DND-41 (cell line): Measurements from ENCODE around the gene HOXB7.

Source experiments
- ATAC-seq: fragments of 200-7000 bp; cut with Tn5 transposase; 3 replicates; pipeline ENCODE4 v1.9.1; 2021; ENCODE audit warnings: low read depth; ENCODE audit not compliant: insufficient read depth
- DNase-seq: peaks from one replicate; pipeline ENCODE4 v3.0.0-alpha.2; 2020
- H2AFZ ChIP-seq: 2 replicates; pipeline ENCODE4 v1.6.0; 2012; ENCODE audit warnings: low read depth, low read length
- H3K27ac ChIP-seq: 2 replicates; pipeline ENCODE4 v1.5.1; 2012; ENCODE audit warnings: low read length, inconsistent platforms
- H3K27me3 ChIP-seq: fragments of 200-600 bp; sonication (generic); 2 replicates; pipeline ENCODE4 v1.6.0; 2012; ENCODE audit warnings: low read length, mild to moderate bottlenecking, inconsistent platforms; ENCODE audit not compliant: insufficient read depth, poor library complexity
- H3K36me3 ChIP-seq: 2 replicates; pipeline ENCODE4 v1.5.1; 2012; ENCODE audit warnings: low read length, inconsistent platforms; ENCODE audit not compliant: insufficient read depth
- H3K4me1 ChIP-seq: 2 replicates; pipeline ENCODE4 v1.5.1; 2012; ENCODE audit warnings: mild to moderate bottlenecking, low read length; ENCODE audit not compliant: insufficient read depth
- H3K4me2 ChIP-seq: 2 replicates; pipeline ENCODE4 v1.6.0; 2012; ENCODE audit warnings: mild to moderate bottlenecking, moderate library complexity, low read length, inconsistent platforms; ENCODE audit not compliant: insufficient read depth
- H3K4me3 ChIP-seq, 2 experiments: fragments of 200-600 bp in 1 of 2; shearing (Covaris generic) in 1 of 2; 2 replicates each; pipeline ENCODE4 v1.5.1; 2012 to 2016; ENCODE audit warnings: inconsistent platforms in 2 of 2, low read length in 2 of 2, mild to moderate bottlenecking in 2 of 2, low read depth in 1 of 2, moderate library complexity in 1 of 2
- H3K79me2 ChIP-seq: 2 replicates; pipeline ENCODE4 v1.6.0; 2012; ENCODE audit warnings: low read length, inconsistent platforms; ENCODE audit not compliant: insufficient read depth
- H3K9ac ChIP-seq: 2 replicates; pipeline ENCODE4 v1.6.0; 2012; ENCODE audit warnings: low read depth, mild to moderate bottlenecking, inconsistent platforms, low read length, moderate library complexity
- H3K9me3 ChIP-seq: 2 replicates; pipeline ENCODE4 v1.5.1; 2012; ENCODE audit warnings: low read length, moderate library complexity, mild to moderate bottlenecking, inconsistent platforms; ENCODE audit not compliant: insufficient read depth, severe bottlenecking
- H4K20me1 ChIP-seq: 2 replicates; pipeline ENCODE4 v1.6.0; 2012; ENCODE audit warnings: low read length; ENCODE audit not compliant: insufficient read depth
- EZH2 ChIP-seq: IDR thresholded peaks from 3 replicates; pipeline ENCODE4 v1.6.1; 2012; ENCODE audit warnings: borderline replicate concordance, low read depth, mild to moderate bottlenecking, moderate library complexity, low read length, inconsistent platforms; ENCODE audit not compliant: severe bottlenecking
- TF ChIP-seq, protein P1 (sequence below): IDR thresholded peaks from 2 replicates; pipeline ENCODE4 v1.5.1; 2012; ENCODE audit warnings: borderline replicate concordance, low read length, moderate library complexity, mild to moderate bottlenecking; ENCODE audit not compliant: poor library complexity, severe bottlenecking; ENCODE audit errors: extremely low read depth

The HOXB7 gene

DNA sequence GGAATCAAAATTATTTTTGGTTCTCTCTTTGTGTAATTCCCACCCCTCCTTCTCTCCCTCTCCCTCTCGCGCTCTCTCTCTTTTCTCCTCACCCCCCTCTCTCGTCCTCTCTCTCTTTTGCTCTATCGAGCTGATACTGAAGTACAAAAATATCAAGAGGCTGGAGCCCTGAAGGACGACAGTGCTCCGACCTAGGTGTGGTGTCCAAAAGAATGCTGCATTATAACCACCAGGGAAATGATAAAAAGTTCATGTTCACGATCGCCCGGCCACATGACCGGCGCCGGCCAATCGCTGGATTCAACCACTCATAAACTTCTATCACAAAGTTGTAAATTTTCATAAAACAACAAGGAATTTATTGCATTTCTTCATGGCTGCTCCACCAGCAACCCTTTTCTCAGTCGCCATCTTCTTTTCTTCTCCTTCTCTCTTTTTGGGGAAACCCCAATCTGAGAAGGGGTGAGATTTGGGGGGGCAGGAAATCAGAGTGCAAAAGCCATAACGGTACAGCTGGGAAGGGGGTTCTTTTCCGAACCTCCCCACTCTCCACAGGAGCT lies 6.0 kb downstream of the HOXB7 start, which contains the start of gene HOXB6:
Gene HOXB6 (minus strand): TSS at position 217 of the 560 bp plus-strand sequence. CDS start 6,836 bp downstream, outside the sequence.
- Histone ChIP-seq H4K20me1 (no peaks in the 10 kb centered on the region), H3K9ac (no peak within 1 kb of the TSS), H3K27me3 (peaks cover 11% of the 10 kb centered on the region), H3K36me3 (no peaks in the 10 kb centered on the region), H3K4me2 (no peak within 1 kb of the TSS), H3K4me1 (no peaks in the 10 kb centered on the region), H3K27ac (no peak within 1 kb of the TSS), H3K79me2 (no peaks in the 10 kb centered on the region), H3K4me3 (no peak within 1 kb of the TSS), H2AFZ (no peak within 1 kb of the TSS), H3K9me3 (no peaks in the 10 kb centered on the region)
- TF ChIP-seq, protein P1, sequence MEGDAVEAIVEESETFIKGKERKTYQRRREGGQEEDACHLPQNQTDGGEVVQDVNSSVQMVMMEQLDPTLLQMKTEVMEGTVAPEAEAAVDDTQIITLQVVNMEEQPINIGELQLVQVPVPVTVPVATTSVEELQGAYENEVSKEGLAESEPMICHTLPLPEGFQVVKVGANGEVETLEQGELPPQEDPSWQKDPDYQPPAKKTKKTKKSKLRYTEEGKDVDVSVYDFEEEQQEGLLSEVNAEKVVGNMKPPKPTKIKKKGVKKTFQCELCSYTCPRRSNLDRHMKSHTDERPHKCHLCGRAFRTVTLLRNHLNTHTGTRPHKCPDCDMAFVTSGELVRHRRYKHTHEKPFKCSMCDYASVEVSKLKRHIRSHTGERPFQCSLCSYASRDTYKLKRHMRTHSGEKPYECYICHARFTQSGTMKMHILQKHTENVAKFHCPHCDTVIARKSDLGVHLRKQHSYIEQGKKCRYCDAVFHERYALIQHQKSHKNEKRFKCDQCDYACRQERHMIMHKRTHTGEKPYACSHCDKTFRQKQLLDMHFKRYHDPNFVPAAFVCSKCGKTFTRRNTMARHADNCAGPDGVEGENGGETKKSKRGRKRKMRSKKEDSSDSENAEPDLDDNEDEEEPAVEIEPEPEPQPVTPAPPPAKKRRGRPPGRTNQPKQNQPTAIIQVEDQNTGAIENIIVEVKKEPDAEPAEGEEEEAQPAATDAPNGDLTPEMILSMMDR: no peak
- TF ChIP-seq EZH2: no peak
- ATAC-seq (no peak), DNase-seq (no peak)

DNA sequence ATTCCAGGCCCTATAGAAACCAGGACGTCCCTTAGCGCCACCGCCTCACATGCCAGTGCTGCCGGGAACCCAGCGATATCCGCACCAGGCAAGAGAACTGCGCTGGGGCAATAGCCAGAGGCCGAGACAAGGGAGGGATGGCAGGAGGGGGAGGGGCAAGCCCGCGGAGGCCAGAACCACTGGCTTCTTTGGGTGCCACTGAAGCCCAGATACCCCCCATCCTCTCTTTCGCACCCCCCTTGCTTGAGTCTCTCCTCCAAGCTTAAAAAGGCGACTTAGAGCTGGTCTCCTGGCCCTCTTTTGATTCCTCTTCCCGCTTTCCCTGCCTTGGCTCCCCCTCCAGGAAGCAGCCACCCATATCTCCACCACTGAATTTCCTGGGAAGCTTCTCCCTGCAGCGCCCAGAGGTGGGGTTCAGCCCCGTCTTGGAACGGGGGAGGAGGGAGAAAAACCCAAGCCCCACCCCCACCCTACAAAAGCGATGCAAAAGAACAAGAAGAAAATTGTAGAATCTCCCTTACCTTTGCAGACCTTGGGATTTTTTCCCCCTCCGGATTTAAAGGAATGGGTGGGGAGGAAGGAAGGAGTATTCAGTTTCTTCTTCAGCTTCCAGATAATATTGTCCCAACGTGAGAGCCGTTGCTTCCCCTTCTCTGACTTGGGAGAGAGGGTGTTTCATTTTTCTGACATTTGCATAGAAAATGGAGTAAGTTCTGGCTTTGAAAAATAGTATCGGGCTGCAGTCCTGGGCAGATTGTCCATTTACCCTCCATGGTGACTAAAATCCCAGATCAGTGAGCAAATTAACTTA lies 6.7 kb downstream of the HOXB7 start:
- Histone ChIP-seq H3K79me2 (no peaks in the 10 kb centered on the region), H3K36me3 (no peaks in the 10 kb centered on the region), H3K4me2 (no peak overlapping the region), H3K27me3 (peaks cover 9% of the 10 kb centered on the region), H3K27ac (no peak overlapping the region), H3K4me1 (no peaks in the 10 kb centered on the region), H4K20me1 (no peaks in the 10 kb centered on the region), H3K4me3 (no peak overlapping the region), H3K9ac (no peak overlapping the region), H2AFZ (no peak overlapping the region), H3K9me3 (no peaks in the 10 kb centered on the region)
- no peak for TF ChIP-seq EZH2
- TF ChIP-seq, protein P1: no peak
- DNase-seq (no peak), ATAC-seq (no peak)

DNA sequence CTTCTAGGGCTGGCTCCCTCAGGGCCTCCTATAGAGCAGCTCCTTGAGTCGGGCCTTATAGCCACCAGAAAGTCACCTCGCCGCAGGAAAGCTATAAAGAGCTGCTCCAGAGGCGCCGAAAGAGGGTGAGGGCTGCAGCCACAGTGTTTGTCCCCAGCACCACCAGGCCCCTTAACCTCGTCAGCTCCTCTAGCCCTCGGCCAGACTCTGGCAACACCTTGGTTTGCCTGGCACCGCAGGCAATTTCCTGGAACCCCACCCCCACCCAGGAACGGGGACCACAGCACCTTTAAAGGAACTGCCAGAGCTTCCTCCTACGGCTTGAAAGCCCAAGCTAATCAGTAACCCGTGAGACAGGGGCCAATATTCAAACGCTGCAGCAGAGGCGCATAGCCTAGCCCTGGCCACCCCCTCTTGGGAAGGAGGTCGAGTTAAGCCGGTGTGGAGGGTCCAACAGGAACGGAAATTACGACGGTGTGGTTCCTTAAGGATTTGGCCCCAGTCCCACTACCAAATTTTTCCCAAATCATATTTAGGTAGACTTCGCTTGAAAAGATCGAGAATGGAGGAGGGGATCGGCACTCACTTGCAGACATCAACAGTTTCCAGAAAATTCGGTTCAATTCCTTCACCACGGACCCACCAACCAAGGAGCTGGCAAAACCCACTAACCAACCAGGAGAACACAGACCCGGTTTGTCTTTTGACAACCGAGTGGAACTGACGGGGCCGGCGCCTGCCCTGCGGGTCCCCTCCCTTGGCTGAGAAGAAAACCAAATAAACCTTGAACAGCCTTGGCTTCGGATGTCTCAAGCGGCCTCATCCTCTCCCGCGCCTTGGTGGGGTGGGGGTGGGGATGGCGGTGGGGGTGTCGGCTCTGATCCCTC lies 9.0 kb downstream of the HOXB7 start:
- TF ChIP-seq EZH2: no peak
- TF ChIP-seq, protein P1: no peak
- Histone ChIP-seq H3K9me3 (no peaks in the 10 kb centered on the region), H3K4me3 (no peak overlapping the region), H3K4me1 (no peaks in the 10 kb centered on the region), H3K27ac (no peak overlapping the region), H3K36me3 (no peaks in the 10 kb centered on the region), H3K79me2 (no peaks in the 10 kb centered on the region), H3K4me2 (no peak overlapping the region), H3K27me3 (peaks cover 9% of the 10 kb centered on the region), H3K9ac (no peak overlapping the region), H2AFZ (no peak overlapping the region), H4K20me1 (no peaks in the 10 kb centered on the region)
- DNase-seq: no peak
- no peak for ATAC-seq
